ENCODE data around the gene FBXW5.

Gene FBXW5

GRCh38 chr9:136944519-136945332 is at the start of gene FBXW5, which contains the start of gene C8G:
TSS of gene FBXW5 (minus strand) at chr9:136944738. CDS start at chr9:136944083, 655 bp downstream.
TSS of gene C8G (plus strand) at chr9:136945243. CDS start at chr9:136945321, 78 bp downstream.
- ATAC-seq, result peak; percentile 75
- peak; percentile 96 for DNase-seq

GRCh38 chr9:136992819-136993369 is 48.4 kb upstream of the FBXW5 start:
- ATAC-seq, result no peak
- DNase-seq, result no peak

- DNase-seq, result peak; percentile 98
Observed at GRCh38 chr9:136991993-136992818, 47.7 kb upstream of the FBXW5 start, which contains the start of gene PAXX. TSS of gene PAXX (plus strand) at chr9:136992422. CDS start at chr9:136992444, 22 bp downstream.

GRCh38 chr9:136990242-136990911 is 45.8 kb upstream of the FBXW5 start:
- ATAC-seq (no peak), DNase-seq (no peak)

More at GRCh38 chr9:136991993-136992818, 47.7 kb upstream of the FBXW5 start, which contains the start of gene PAXX:
- peak; percentile 84 for ATAC-seq

- DNase-seq (no peak), ATAC-seq (no peak)
Observed at GRCh38 chr9:136988872-136989271, 44.3 kb upstream of the FBXW5 start.

GRCh38 chr9:136985853-136986252 is 41.3 kb upstream of the FBXW5 start:
- DNase-seq, result no peak

GRCh38 chr9:136985027-136985602 is 40.6 kb upstream of the FBXW5 start:
- no peak for ATAC-seq
- no peak for DNase-seq

More at GRCh38 chr9:136985853-136986252, 41.3 kb upstream of the FBXW5 start:
- ATAC-seq, result no peak

GRCh38 chr9:136984464-136985026 is 40.0 kb upstream of the FBXW5 start:
- DNase-seq (no peak), ATAC-seq (no peak)

- DNase-seq (no peak), ATAC-seq (no peak)
Observed at GRCh38 chr9:136983656-136984314, 39.2 kb upstream of the FBXW5 start.

GRCh38 chr9:136983167-136983566 is 38.6 kb upstream of the FBXW5 start:
- ATAC-seq (no peak), DNase-seq (no peak)

GRCh38 chr9:136982232-136983051 is 37.9 kb upstream of the FBXW5 start, which contains the start of gene LCNL1:
TSS of gene LCNL1 (plus strand) at chr9:136982993. CDS start at chr9:136983587, 594 bp downstream.
- no peak for ATAC-seq
- no peak for DNase-seq

- DNase-seq, result no peak
- ATAC-seq, result no peak
Observed at GRCh38 chr9:136981588-136982231, 37.2 kb upstream of the FBXW5 start.

GRCh38 chr9:136980669-136981478 is 36.3 kb upstream of the FBXW5 start:
- no peak for DNase-seq
- no peak for ATAC-seq

GRCh38 chr9:136979769-136980587 is 35.4 kb upstream of the FBXW5 start:
- DNase-seq (no peak), ATAC-seq (no peak)

- no peak for DNase-seq
- no peak for ATAC-seq
Observed at GRCh38 chr9:136978865-136979544, 34.5 kb upstream of the FBXW5 start.

- ATAC-seq, result peak; percentile 16
- DNase-seq, result peak; percentile 74
Observed at GRCh38 chr9:136978073-136978864, 33.7 kb upstream of the FBXW5 start.
